Spinal cord (tissue), 10 donors: ENCODE results near the gene RBBP8. TPM values are rescaled to one million over a fixed set of nuclear protein-coding genes. Genes with fewer than 3 reads are reported as not detected.

Experiments used
- DNase-seq, 6 donors: peaks; one replicate each; pipeline versions ENCODE4 v3.0.0 to v3.0.0-alpha.2; 2013 to 2015; ENCODE audit warnings: low spot score in 6 of 6, low read depth in 4 of 6
- H3K27ac ChIP-seq: one replicate; pipeline ENCODE4 v1.5.1; 2013; ENCODE audit warnings: low read depth, low read length, control low read depth
- H3K27me3 ChIP-seq: one replicate; pipeline ENCODE4 v1.6.1; 2013; ENCODE audit warnings: low read length; ENCODE audit not compliant: control insufficient read depth, insufficient read depth
- H3K36me3 ChIP-seq: one replicate; pipeline ENCODE4 v1.6.1; 2013; ENCODE audit warnings: low read length; ENCODE audit not compliant: control insufficient read depth, insufficient read depth
- H3K4me1 ChIP-seq: one replicate; pipeline ENCODE4 v1.6.1; 2013; ENCODE audit warnings: low read length; ENCODE audit not compliant: control insufficient read depth, insufficient read depth
- H3K4me3 ChIP-seq: one replicate; pipeline ENCODE4 v1.5.1; 2013; ENCODE audit warnings: low read depth, low read length, control low read depth
- H3K9me3 ChIP-seq: one replicate; pipeline ENCODE4 v1.6.1; 2013; ENCODE audit warnings: low read length; ENCODE audit not compliant: control insufficient read depth, insufficient read depth
- WGBS: methylation state at CpG from one replicate; pipeline ENCODE4 v1.1.5; 2013; ENCODE audit warnings: missing lambda C conversion rate; ENCODE audit not compliant: insufficient coverage; 5-methylcytosine and 5-hydroxymethylcytosine counted together
- polyA plus RNA-seq, 2 donors: library from polyadenylated mRNA; unstranded; fragments of 120-200 nt; gene quantifications; one replicate each; pipeline ENCODE4 v1.2.1, GENCODE V29; 2013; ENCODE audit not compliant: insufficient read length in 2 of 2
- total RNA-seq, 2 donors: library from RNA; depleted of rRNA in 1 of 2; stranded (reverse); fragments of 120-200 nt in 1 of 2; fragments of >200 nt in 1 of 2; gene quantifications; one replicate each; pipeline versions ENCODE4 v1.2.3 to v1.2.4, GENCODE V29; 2013 to 2014
- donor health status: healthy.

The RBBP8 gene
- total and polyA plus RNA-seq, 4 donors = 16.2 to 28.0 (median 22.4) TPM

DNA sequence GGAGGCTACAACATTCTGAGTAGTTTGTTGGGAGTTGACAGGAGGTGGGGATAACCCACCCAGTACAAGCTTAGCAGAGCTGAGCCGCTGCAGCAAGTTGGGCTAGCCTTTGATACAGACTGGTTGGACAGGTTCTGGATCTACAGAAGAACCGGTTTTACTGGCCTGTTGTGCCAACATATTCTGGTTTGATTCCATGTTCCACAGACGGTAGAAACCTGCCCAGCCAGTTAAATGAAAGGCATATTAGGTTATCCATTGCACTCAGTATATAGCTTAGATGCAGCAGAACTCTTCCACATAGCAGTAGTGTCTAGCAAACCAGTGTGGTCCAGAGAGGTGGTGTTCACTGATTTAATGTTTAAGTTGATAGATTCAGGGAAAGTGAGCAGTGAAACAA is 19.3 kb upstream of the RBBP8 start:
- 50% methylated on average over 3 of the region's 3 CpGs for WGBS
- no peaks in the 10 kb centered on the region for H3K9me3 ChIP-seq
- DNase-seq = no peak
- no peak overlapping the region for H3K4me3 ChIP-seq
- H3K27me3 ChIP-seq = no peaks in the 10 kb centered on the region
- no peaks in the 10 kb centered on the region for H3K36me3 ChIP-seq
- H3K4me1 ChIP-seq = no peaks in the 10 kb centered on the region
- H3K27ac ChIP-seq = no peak overlapping the region

DNA sequence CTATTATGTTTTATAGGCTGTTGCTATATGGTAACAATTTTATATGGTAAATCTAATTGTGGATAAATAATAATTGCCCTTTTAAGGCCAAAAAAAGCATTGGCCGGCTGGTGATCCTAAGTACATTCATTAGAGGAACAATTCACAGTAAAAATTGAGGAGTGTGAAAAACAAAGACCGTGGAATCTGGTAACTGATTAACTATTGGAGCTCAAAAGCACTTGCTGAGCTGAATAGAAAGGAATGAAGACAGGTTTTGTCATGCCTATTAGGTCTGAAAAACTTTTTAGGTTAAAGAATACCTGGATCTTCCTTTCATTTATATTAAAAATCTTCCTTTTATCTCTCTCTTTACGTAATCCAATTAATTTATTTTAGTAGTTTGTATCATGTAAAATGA is 18.5 kb upstream of the RBBP8 start:
- Histone ChIP-seq H3K27me3 (no peaks in the 10 kb centered on the region), H3K27ac (no peak overlapping the region), H3K4me1 (no peaks in the 10 kb centered on the region), H3K4me3 (no peak overlapping the region), H3K9me3 (no peaks in the 10 kb centered on the region), H3K36me3 (no peaks in the 10 kb centered on the region)
- DNase-seq = no peak
- WGBS = no CpG with 5 or more reads among the region's 3 CpGs

DNA sequence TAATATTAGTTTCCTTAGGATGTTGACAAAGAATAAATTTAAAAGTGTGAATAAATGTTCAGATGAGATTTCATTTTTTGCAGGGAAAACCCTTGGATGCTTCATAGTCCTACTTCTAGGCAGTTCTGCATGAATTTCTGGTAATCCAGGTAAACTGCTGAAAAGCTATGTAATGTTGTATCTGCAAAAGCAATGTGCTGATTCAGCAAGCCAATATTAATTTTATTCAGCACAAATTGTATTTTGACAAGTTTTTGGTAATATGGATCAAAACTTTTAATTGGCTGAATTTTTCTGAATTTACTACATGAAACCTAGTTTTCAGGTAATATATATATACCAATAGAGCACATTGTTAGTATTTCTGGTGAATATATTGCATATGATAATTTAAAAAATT is 17.8 kb upstream of the RBBP8 start:
- Histone ChIP-seq H3K27me3 (no peaks in the 10 kb centered on the region), H3K9me3 (no peaks in the 10 kb centered on the region), H3K27ac (no peak overlapping the region), H3K4me3 (no peak overlapping the region), H3K4me1 (no peaks in the 10 kb centered on the region), H3K36me3 (no peaks in the 10 kb centered on the region)
- no peak for DNase-seq

DNA sequence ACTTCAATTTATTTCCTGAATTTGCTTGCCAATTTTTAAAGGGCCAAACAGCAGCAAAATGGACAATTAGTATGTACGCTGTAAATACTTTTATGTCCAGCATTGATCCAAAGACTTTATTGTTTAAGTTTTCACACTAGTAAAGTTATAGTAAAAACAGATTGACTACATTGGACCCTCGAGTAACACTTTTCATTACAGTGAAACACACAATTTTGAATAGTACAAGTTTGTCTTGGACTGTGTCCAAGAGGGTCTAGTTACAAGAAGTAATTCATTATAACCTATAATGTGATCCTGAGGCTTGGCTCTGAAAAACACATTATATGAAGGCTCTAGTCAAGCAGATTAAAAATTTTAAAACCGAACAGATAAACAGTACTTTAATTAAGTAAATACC is 11.4 kb upstream of the RBBP8 start:
- Histone ChIP-seq H3K4me1 (no peaks in the 10 kb centered on the region), H3K27me3 (no peaks in the 10 kb centered on the region), H3K9me3 (no peaks in the 10 kb centered on the region), H3K4me3 (no peak overlapping the region), H3K27ac (no peak overlapping the region), H3K36me3 (no peaks in the 10 kb centered on the region)
- DNase-seq = no peak
- WGBS = no CpG with 5 or more reads among the region's 3 CpGs

DNA sequence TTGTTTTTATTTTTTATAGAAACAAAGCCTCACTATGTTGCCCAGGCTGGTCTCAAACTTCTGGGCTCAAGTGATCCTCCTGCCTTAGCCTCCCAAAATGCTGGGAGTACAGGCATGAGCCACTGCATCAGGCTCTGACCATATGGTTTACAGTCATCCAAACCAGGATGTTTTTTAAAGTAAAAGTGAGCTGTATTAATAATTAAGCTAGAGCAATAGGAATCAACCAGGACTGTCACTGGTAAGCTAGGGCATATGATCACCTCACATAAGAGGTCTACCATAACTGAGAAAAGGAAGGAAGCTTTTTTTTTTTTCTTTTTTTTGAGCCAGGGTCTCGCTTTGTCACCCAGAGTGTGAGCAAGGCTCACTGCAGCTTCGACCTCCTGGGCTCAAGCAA is 8.5 kb upstream of the RBBP8 start:
- no peak for DNase-seq
- Histone ChIP-seq H3K36me3 (no peaks in the 10 kb centered on the region), H3K27ac (no peak overlapping the region), H3K4me1 (no peaks in the 10 kb centered on the region), H3K9me3 (no peaks in the 10 kb centered on the region), H3K27me3 (no peaks in the 10 kb centered on the region), H3K4me3 (no peak overlapping the region)
- no CpG with 5 or more reads among the region's 2 CpGs for WGBS

DNA sequence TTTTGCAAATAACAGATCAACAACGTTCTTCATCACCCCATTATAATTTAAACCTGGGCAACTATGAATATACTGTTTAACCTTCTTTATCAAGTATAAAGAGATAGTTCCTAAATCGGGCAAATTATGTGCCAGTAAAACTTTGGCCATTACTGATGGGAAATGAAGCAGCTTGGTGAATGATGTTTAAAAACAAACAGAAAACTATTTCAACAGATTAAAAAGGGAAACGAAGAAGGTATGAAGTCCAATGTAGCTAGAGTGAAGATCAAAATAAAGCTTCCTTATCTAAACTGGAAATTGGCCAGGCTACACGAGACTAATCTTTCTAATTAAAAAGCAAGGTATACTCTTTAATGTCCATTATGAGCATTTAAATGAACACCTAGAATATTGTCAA is 6.7 kb upstream of the RBBP8 start:
- no peak overlapping the region for H3K4me3 ChIP-seq
- H3K36me3 ChIP-seq = no peaks in the 10 kb centered on the region
- H3K9me3 ChIP-seq = no peaks in the 10 kb centered on the region
- DNase-seq = no peak
- H3K27ac ChIP-seq = no peak overlapping the region
- no peaks in the 10 kb centered on the region for H3K4me1 ChIP-seq
- H3K27me3 ChIP-seq = no peaks in the 10 kb centered on the region
- WGBS = no CpG with 5 or more reads among the region's 4 CpGs

DNA sequence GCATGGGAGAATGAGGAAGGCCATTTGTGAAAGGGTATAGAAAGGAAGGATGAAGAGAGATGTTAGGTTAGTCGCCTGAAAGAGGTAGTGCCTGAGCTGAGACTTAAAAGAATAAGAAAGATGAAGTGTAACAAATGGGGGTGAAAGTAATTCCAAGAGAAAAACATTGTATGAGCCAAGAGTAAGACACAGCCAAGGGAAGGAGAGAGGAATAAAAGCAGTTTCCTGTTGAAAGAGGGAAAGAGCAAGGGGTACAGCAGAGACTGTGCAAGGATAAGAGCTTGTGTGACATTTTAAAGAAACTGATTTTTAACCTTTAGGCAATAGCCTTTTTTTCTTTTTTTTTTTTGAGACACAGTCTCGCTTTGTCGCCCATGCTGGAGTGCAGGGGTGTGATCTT is 4.8 kb upstream of the RBBP8 start:
- H3K4me1 ChIP-seq = no peaks in the 10 kb centered on the region
- DNase-seq = no peak
- no peaks in the 10 kb centered on the region for H3K9me3 ChIP-seq

DNA sequence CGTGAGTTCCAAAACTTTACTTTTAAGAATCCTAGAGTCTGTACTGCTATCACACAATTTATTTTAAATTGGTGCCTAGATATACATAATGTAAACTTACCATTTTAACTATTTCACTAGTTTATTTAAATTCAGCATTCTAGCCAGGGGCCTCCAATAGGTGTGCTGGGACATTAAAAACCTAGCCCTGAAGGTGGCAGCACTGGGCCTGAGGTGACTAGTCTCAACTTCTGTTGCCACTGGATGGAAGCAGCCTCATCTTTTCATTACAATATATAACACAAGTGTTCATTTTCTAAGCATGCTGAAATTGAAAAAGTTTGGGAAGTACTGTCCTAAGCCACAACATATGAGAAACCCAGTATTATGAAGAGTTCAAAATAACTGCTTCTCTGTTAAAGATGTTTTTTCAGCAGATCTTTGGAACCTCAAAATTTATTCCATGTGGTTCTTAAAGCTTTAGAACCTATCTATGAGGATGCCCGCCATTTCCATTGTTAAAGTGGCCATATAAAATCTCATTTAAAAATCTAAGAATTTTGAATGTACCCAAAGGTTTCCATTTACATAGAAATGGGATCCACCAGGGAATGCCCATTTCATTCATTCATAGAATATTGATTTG is 2.9 kb upstream of the RBBP8 start:
- no peak overlapping the region for H3K27ac ChIP-seq
- WGBS = no CpG with 5 or more reads among the region's 2 CpGs
- DNase-seq = peak in 5 of 6 donors; percentile 10 to 79 (median 40)

More for the DNA sequence above, 4.8 kb upstream of the RBBP8 start:
- no peaks in the 10 kb centered on the region for H3K27me3 ChIP-seq
- H3K36me3 ChIP-seq = no peaks in the 10 kb centered on the region
- no peak overlapping the region for H3K27ac ChIP-seq
- no peak overlapping the region for H3K4me3 ChIP-seq
- WGBS = 94% methylated on average over 1 of the region's 3 CpGs

DNA sequence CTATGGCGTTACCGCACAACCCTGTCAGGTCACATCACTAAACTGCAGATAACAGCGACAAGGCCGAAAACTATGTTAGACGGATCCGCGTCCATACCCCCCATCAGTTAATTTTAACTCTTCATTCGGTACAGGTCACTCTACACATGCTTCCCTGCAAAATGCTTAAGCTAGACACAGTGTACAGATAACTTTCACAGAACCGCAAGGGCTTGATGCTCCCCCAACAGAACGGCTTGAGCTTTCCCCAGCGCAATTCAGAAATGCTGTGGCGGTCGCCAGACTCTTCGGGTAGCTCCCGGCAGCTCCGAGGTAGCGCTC is 283 bp upstream of the RBBP8 start:
- H3K4me1 ChIP-seq = no peaks in the 10 kb centered on the region
- H3K9me3 ChIP-seq = no peaks in the 10 kb centered on the region
- no peak for DNase-seq
- H3K27ac ChIP-seq = peak overlapping the region; percentile 92
- H3K4me3 ChIP-seq = peak overlapping the region; percentile 73
- 0% methylated on average over 17 of the region's 17 CpGs for WGBS
- H3K27me3 ChIP-seq = no peaks in the 10 kb centered on the region
- H3K36me3 ChIP-seq = no peaks in the 10 kb centered on the region

More for the DNA sequence above, 2.9 kb upstream of the RBBP8 start:
- H3K27me3 ChIP-seq = no peaks in the 10 kb centered on the region
- no peaks in the 10 kb centered on the region for H3K4me1 ChIP-seq
- H3K4me3 ChIP-seq = no peak overlapping the region
- H3K9me3 ChIP-seq = no peaks in the 10 kb centered on the region
- no peaks in the 10 kb centered on the region for H3K36me3 ChIP-seq

DNA sequence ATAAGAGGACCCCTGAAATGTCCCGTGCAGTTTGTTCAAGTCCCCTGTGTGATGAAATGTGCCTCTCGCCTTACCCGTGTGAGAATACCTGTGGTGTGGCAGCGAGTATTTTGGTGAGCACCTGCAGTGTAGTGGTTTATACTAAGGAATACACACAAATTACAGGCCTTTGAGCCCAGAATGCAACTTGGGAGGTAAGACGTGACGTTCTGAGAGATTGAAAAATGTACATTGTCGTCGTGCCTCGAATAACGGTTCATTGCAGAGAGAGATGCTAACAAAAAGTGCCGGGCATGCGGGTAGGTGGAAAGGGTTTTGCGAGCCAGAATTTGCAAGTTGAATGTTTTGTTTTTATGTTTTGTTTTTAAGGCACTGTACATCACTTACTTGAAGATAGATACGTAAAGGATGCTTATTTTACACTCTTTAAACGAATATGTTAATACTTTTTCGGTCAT is 867 bp downstream of the RBBP8 start:
- H3K36me3 ChIP-seq = no peaks in the 10 kb centered on the region
- peak overlapping the region; percentile 92 for H3K27ac ChIP-seq
- WGBS = 2% methylated on average over 8 of the region's 16 CpGs
- H3K27me3 ChIP-seq = no peaks in the 10 kb centered on the region
- peak in 2 of 6 donors; percentile 24 to 77 for DNase-seq
- H3K4me1 ChIP-seq = no peaks in the 10 kb centered on the region
- no peaks in the 10 kb centered on the region for H3K9me3 ChIP-seq
- H3K4me3 ChIP-seq = peak overlapping the region; percentile 73
